C4-2B (cell line): ENCODE data around the gene MRAS.

Experiments used
- CTCF ChIP-seq: fragments of 450-650 bp; conservative IDR thresholded peaks from 2 replicates; pipeline ENCODE4 v1.5.1; 2017; ENCODE audit warnings: mild to moderate bottlenecking
- ZFX ChIP-seq: fragments of 450-650 bp; IDR thresholded peaks from 2 replicates; pipeline ENCODE4 v1.6.1; 2017

- no peak for TF ChIP-seq CTCF
- no peak for TF ChIP-seq ZFX
These were observed 37.9 kb upstream of the MRAS start for GRCh38 chr3:138310494-138310893.
